AG10803 (cell line): Measurements from ENCODE around the gene CA9.
A peak's percentile ranks its signal among the peaks of the same experiment; 100 is the strongest.

Source experiments
- DNase-seq: peaks from one replicate; pipeline ENCODE4 v3.0.0; 2010; ENCODE audit warnings: low read depth
- H3K4me3 ChIP-seq: 2 replicates; pipeline ENCODE4 v1.5.1; 2011; ENCODE audit warnings: mild to moderate bottlenecking, low read length, control low read depth
- TF ChIP-seq, protein P1 (sequence below): conservative IDR thresholded peaks from 2 replicates; pipeline ENCODE4 v1.5.1; 2011; ENCODE audit warnings: mild to moderate bottlenecking, low read length, control low read depth, inconsistent platforms

CA9 gene

DNA sequence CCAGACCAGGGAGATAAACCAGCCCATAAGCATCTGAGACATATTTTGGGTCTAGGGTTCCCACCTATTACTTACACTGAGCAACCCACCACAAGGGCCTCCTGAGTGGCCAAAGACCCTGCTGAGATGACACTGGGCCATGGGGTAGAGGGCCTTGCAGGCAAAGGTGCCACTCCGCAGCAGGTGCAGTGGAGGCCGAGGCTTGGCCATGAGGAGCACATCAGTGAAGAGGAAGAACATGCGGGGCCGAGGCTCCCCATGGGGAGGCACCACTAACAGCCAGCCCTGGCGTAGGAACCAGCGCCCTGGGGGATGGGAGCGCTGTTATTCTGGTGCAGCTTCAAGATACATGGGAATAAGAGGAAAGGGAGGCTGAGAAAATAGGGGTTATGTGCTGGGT lies 11.3 kb upstream of the CA9 start:
- no peak overlapping the region for H3K4me3 ChIP-seq
- TF ChIP-seq, protein P1, sequence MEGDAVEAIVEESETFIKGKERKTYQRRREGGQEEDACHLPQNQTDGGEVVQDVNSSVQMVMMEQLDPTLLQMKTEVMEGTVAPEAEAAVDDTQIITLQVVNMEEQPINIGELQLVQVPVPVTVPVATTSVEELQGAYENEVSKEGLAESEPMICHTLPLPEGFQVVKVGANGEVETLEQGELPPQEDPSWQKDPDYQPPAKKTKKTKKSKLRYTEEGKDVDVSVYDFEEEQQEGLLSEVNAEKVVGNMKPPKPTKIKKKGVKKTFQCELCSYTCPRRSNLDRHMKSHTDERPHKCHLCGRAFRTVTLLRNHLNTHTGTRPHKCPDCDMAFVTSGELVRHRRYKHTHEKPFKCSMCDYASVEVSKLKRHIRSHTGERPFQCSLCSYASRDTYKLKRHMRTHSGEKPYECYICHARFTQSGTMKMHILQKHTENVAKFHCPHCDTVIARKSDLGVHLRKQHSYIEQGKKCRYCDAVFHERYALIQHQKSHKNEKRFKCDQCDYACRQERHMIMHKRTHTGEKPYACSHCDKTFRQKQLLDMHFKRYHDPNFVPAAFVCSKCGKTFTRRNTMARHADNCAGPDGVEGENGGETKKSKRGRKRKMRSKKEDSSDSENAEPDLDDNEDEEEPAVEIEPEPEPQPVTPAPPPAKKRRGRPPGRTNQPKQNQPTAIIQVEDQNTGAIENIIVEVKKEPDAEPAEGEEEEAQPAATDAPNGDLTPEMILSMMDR, result no peak

DNA sequence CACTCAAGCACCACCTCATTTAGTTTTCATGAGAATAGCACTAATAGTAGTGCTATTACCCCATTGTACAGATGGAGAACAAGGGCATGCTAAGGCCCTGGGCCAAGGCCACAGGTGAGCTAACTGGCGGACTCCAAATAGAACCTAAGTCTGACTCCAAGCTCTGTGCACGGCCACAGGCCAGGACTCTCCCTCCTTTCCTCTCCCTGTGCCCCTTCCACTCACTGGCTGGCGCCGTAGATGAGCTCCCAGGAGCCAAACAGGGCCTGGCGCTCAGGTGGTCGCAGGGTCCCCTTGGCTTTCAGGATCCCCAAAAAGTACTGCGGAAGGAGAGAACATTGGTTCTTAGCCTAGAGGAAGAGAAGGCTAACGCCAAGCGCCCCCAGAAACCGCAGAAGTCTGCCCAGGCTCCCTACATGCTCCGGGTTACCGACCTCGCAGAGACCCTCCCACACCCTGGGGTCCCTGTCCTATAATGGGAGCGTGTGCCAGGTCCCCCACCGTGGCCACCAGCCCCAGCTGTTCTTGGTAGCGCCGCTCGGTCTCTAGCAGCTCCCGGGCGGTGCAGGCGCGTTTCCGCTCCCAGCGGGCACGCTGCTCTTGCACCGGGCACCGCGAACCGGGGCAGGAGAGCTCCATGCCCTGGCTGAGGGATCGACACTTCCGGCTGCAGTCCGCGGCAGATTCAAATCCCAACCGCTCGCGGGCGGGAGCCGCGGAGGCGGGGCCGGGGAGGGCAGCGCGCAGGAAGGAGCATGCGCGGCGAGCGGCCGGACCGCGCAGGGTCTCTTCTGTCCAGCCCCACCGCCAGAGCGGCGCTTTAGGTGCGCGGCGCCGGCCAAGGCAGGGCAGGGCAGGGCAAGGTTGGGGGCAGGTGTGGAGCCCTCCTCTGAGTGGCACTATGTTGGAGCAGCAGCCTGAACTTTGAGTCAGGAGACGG lies 8.9 kb upstream of the CA9 start, which contains the start of gene ARHGEF39:
Gene ARHGEF39 (minus strand): TSS at position 665 of the 940 bp plus-strand sequence. CDS start 26 bp downstream, at position 639.
- peak within 1 kb of the TSS; percentile 74 for H3K4me3 ChIP-seq
- TF ChIP-seq, protein P1, result no peak
- DNase-seq, result peak; percentile 65

More for the DNA sequence above, 11.3 kb upstream of the CA9 start:
- no peak for DNase-seq

DNA sequence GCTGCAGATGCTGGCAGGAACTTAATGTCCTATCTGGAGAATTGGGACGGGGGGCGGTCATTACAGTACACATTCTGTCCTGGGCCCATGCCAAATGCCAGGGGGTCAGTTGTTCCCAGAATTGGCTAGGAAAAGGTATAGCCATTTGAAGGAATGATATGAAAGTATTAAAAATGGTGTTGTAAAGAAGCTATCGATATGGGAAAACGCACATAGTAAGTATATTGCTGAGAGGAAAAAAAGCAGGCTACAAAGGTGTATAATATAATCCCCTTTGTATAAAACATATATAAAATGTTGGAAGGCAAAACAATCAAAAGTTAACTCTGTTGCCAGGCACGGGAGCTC lies 8.3 kb upstream of the CA9 start:
- TF ChIP-seq, protein P1, result no peak
- no peak for DNase-seq

DNA sequence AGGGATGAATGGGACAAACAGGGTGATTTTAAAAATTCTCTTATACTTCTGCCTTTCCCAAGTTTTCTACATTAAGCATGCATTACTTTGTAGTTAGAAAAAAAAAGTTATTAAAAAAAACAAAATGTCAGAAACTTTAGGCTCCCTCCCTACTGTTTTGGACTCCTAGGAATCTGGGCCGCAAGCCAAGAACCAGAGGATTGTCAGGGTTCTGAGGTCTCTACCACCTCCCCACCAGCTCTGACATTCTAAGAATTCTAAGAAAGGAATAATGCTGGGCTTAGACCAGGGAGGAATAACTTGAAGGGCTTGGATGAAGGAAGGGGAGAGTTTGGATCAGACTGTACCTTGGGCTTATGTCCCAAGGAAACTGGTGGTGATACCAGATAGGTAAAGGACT lies 7.7 kb upstream of the CA9 start:
- H3K4me3 ChIP-seq, result no peak overlapping the region
- DNase-seq, result no peak
- TF ChIP-seq, protein P1, result no peak

More for the DNA sequence above, 8.3 kb upstream of the CA9 start:
- H3K4me3 ChIP-seq, result peak overlapping the region; percentile 74

DNA sequence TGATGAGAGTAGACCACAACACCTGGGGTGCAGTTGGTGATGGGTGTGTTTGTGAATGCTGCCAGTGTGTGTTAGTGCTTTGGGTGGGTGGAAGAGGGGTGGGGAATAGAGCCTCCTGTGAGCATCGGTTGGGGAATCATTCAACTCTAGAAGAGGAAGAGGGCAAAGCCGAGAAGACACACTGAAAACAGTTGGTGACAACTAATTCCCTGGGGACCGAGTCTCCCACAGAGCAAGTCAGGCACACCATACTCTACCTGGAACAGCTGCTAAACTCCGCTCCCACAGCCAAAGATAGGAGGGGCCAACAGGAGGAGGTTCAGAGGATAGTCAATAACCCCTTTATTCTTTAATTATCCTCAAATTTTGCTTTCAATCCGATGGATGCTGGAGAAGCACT lies 7.2 kb upstream of the CA9 start:
- no peak for DNase-seq
- TF ChIP-seq, protein P1, result no peak
- H3K4me3 ChIP-seq, result no peak overlapping the region

DNA sequence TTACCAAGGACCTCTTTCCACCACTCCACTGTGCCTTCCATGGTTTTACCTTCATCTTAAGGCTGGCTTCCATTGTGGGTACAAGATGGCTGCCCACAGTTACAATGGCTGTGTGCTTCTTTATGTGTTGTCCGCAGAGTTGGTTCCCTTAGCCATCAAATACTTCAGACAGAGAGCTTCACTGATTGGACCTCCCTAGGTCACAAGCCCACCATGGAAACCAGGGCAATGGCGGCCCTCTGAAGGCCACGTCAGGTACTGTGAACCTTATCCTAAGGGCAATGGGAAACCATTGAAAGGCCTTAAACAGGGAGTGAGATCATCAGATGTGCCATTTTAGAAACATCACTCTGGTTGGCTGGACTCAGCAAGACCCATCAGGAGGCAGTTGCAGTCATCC lies 5.8 kb upstream of the CA9 start:
- no peak overlapping the region for H3K4me3 ChIP-seq
- TF ChIP-seq, protein P1, result no peak
- DNase-seq, result no peak
